ENCODE results near the gene CFAP73. TPM values are rescaled to one million over a fixed set of nuclear protein-coding genes. Genes with fewer than 3 reads are reported as not detected.

CFAP73 gene
- total RNA-seq, 1 donor from 2014 or later = not detected

DNA sequence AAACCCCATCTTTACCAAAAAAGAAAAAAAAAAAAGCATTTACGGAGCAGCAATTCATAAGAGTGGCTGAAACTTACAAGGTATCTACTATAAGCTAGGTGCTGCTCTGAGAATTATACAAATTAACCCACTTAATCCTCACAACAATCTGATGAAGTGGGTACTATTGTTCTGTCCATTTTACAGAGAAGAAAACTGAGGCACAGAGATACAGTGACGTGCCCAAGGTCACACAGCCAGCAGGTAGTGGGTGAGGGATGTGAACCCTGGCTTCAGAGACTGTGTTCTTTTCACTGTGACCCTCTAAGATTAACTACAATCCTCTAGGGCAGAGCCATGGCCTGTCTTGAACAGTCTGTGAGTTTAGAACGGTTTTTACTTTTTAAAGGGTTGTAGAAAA, 32.5 kb downstream of the CFAP73 start:
- H3F3A ChIP-seq (ENCODE audit: low read depth) = peaks cover 11% of the 10 kb centered on the region
- H3K4me3 ChIP-seq = no peak overlapping the region
- peaks cover 4% of the 10 kb centered on the region for H3K27me3 Mint-ChIP-seq (ENCODE audit: insufficient read depth, low read depth)
- DNase-seq (ENCODE audit: low spot score) = no peak
- H4K20me1 ChIP-seq (ENCODE audit: low read depth) = peaks cover 31% of the 10 kb centered on the region
- no peaks in the 10 kb centered on the region for H3K27me3 ChIP-seq
- H3K36me3 ChIP-seq = peaks cover 4% of the 10 kb centered on the region
- H3K27ac ChIP-seq = no peak overlapping the region
- H3K9ac ChIP-seq = no peak overlapping the region
- H3K4me3 Mint-ChIP-seq = no peak overlapping the region
- H3K4me1 ChIP-seq = peaks cover 8% of the 10 kb centered on the region
- H3K9me3 Mint-ChIP-seq = no peaks in the 10 kb centered on the region
- no peaks in the 10 kb centered on the region for H3K9me3 ChIP-seq (ENCODE audit: low read depth)
- H3K27ac Mint-ChIP-seq = no peak overlapping the region
- TF ChIP-seq, protein P1, sequence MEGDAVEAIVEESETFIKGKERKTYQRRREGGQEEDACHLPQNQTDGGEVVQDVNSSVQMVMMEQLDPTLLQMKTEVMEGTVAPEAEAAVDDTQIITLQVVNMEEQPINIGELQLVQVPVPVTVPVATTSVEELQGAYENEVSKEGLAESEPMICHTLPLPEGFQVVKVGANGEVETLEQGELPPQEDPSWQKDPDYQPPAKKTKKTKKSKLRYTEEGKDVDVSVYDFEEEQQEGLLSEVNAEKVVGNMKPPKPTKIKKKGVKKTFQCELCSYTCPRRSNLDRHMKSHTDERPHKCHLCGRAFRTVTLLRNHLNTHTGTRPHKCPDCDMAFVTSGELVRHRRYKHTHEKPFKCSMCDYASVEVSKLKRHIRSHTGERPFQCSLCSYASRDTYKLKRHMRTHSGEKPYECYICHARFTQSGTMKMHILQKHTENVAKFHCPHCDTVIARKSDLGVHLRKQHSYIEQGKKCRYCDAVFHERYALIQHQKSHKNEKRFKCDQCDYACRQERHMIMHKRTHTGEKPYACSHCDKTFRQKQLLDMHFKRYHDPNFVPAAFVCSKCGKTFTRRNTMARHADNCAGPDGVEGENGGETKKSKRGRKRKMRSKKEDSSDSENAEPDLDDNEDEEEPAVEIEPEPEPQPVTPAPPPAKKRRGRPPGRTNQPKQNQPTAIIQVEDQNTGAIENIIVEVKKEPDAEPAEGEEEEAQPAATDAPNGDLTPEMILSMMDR (IDR thresholded peaks at IDR 0.05) = no peak
- TF ChIP-seq EZH2 (IDR thresholded peaks at IDR 0.05) (no peak), EZH2phosphoT487 (IDR thresholded peaks at IDR 0.05) (no peak)
- H3K4me1 Mint-ChIP-seq = peaks cover 13% of the 10 kb centered on the region
- H2AFZ ChIP-seq (replicated peaks) = no peak overlapping the region
- no peak overlapping the region for H3K4me2 ChIP-seq
- H3K79me2 ChIP-seq (ENCODE audit: low read depth) = peaks cover 45% of the 10 kb centered on the region
- H3K36me3 Mint-ChIP-seq = peaks cover 33% of the 10 kb centered on the region

DNA sequence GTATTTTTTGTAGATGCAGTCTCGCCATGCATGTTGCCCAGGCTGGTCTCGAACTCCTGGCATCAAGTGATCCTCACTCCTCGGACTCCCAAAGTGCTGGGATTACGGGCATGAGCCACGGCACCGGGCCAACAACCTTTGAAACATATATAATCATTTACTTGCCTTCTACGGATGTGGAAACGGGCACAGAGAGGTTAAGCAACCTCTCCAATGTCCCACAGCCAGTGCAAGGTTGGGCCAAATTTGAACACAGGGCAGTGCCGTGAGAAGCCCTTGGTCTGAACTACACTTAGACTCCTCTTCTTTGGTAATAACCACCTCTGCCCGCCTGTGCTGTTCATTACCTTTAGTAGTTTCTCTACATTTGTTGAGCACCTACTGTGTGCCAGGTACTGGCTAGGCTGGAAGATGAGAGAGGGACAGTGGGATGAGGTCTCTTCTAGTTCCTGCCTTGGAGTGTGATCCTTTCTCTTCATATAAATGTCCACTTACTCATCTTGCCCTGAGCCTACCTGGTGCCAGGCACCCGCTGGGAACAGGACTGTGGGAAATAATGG, 33.6 kb downstream of the CFAP73 start:
- Histone ChIP-seq H3K79me2 (ENCODE audit: low read depth) (peaks cover 49% of the 10 kb centered on the region), H3K4me1 (peaks cover 8% of the 10 kb centered on the region), H3K36me3 (no peaks in the 10 kb centered on the region), H3F3A (ENCODE audit: low read depth) (peaks cover 11% of the 10 kb centered on the region), H3K4me3 (no peak overlapping the region), H3K27ac (no peak overlapping the region), H3K9me3 (ENCODE audit: low read depth) (no peaks in the 10 kb centered on the region), H4K20me1 (ENCODE audit: low read depth) (peaks cover 31% of the 10 kb centered on the region), H3K9ac (no peak overlapping the region), H3K4me2 (no peak overlapping the region), H3K27me3 (no peaks in the 10 kb centered on the region), H2AFZ (replicated peaks) (no peak overlapping the region)
- TF ChIP-seq EZH2 (IDR thresholded peaks at IDR 0.05) (no peak), EZH2phosphoT487 (IDR thresholded peaks at IDR 0.05) (no peak)
- TF ChIP-seq, protein P1 (IDR thresholded peaks at IDR 0.05) = no peak
- peaks cover 25% of the 10 kb centered on the region for H3K36me3 Mint-ChIP-seq
- H3K9me3 Mint-ChIP-seq = no peaks in the 10 kb centered on the region
- no peak for DNase-seq (ENCODE audit: low spot score)
- H3K27ac Mint-ChIP-seq = no peak overlapping the region
- peaks cover 4% of the 10 kb centered on the region for H3K27me3 Mint-ChIP-seq (ENCODE audit: insufficient read depth, low read depth)
- no peak overlapping the region for H3K4me3 Mint-ChIP-seq
- H3K4me1 Mint-ChIP-seq = peaks cover 18% of the 10 kb centered on the region

DNA sequence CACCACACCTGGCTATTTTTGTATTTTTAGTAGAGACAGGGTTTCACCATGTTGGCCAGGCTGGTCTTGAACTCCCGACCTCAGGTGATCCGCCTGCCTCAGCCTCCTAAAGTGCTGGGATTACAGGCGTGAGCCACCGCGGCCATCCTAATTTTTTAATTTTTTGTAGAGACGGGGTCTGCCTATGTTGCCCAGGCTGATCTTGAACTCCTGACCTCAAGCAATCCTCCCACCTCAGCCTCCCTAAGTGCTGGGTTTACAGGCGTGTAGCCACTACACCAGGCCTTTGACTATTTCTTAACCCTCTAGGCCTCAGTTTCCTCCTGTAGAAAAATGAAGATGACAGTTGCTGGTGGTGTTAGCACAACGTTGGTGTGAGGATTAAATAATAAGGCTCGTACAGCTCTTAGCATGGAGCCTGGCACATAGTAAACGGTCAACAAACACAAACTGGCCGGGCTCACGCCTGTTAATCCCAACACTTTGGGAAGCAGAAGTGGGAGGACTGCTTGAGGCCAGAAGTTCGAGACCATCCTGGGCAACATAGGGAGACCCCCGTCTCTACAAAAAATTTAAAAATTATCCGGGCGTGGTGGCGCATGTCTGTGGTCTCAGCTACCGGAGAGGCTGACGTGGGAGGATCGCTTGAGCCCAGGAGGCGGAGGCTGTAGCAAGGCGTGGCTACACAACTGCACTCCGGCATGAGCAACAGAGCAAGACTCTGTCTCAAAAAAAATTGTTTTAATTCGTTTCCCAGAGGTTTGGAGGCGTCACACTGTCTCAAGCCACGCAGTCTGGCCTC, 34.8 kb downstream of the CFAP73 start:
- H3K4me3 ChIP-seq = peak overlapping the region; percentile 75
- Mint-ChIP-seq H3K36me3 (peaks cover 23% of the 10 kb centered on the region), H3K9me3 (no peaks in the 10 kb centered on the region), H3K4me3 (peak overlapping the region; percentile 96), H3K27me3 (ENCODE audit: insufficient read depth, low read depth) (peaks cover 4% of the 10 kb centered on the region), H3K4me1 (peaks cover 19% of the 10 kb centered on the region), H3K27ac (peak overlapping the region; percentile 63)
- H3K27me3 ChIP-seq = no peaks in the 10 kb centered on the region
- H3K9ac ChIP-seq = no peak overlapping the region
- H3K27ac ChIP-seq = no peak overlapping the region
- no peak for DNase-seq (ENCODE audit: low spot score)
- peaks cover 31% of the 10 kb centered on the region for H4K20me1 ChIP-seq (ENCODE audit: low read depth)
- peaks cover 49% of the 10 kb centered on the region for H3K79me2 ChIP-seq (ENCODE audit: low read depth)
- no peaks in the 10 kb centered on the region for H3K9me3 ChIP-seq (ENCODE audit: low read depth)
- H2AFZ ChIP-seq (replicated peaks) = peak overlapping the region; percentile 88
- H3K36me3 ChIP-seq = no peaks in the 10 kb centered on the region
- peaks cover 11% of the 10 kb centered on the region for H3F3A ChIP-seq (ENCODE audit: low read depth)
- H3K4me2 ChIP-seq = peak overlapping the region; percentile 74
- peaks cover 8% of the 10 kb centered on the region for H3K4me1 ChIP-seq
- TF ChIP-seq, protein P1 (IDR thresholded peaks at IDR 0.05) = no peak
- no peak for TF ChIP-seq EZH2phosphoT487 (IDR thresholded peaks at IDR 0.05)
- TF ChIP-seq EZH2 (IDR thresholded peaks at IDR 0.05) = no peak
